GM12864 (cell line): ENCODE results near the gene C6orf58.

Experiments used
- DNase-seq: peaks from one replicate; pipeline ENCODE4 v3.0.0-alpha.2; 2011; ENCODE audit warnings: low read depth
- H3K4me3 ChIP-seq: 2 replicates; pipeline ENCODE4 v1.5.1; 2011; ENCODE audit warnings: mild to moderate bottlenecking, low read depth, low read length, control low read depth
- CTCF ChIP-seq: IDR thresholded peaks from 2 replicates; pipeline ENCODE4 v1.5.1; 2011; ENCODE audit warnings: low read depth, mild to moderate bottlenecking, moderate library complexity, low read length, control low read depth, inconsistent platforms; ENCODE audit errors: missing control alignments

C6orf58 gene

GRCh38 chr6:127618729-127619128 is 41.8 kb downstream of the C6orf58 start:
- H3K4me3 ChIP-seq = no peak overlapping the region
- DNase-seq = no peak
- no peak for TF ChIP-seq CTCF

GRCh38 chr6:127630800-127631199 is 53.8 kb downstream of the C6orf58 start:
- no peak overlapping the region for H3K4me3 ChIP-seq
- no peak for TF ChIP-seq CTCF
- no peak for DNase-seq

- no peak for TF ChIP-seq CTCF
- no peak overlapping the region for H3K4me3 ChIP-seq
- no peak for DNase-seq
Measured at GRCh38 chr6:127634178-127634577, 57.2 kb downstream of the C6orf58 start.

- TF ChIP-seq CTCF = no peak
- no peak overlapping the region for H3K4me3 ChIP-seq
- no peak for DNase-seq
Measured at GRCh38 chr6:127635091-127635490, 58.1 kb downstream of the C6orf58 start.

- DNase-seq = no peak
- TF ChIP-seq CTCF = no peak
- no peak overlapping the region for H3K4me3 ChIP-seq
Measured at GRCh38 chr6:127637830-127638409, 60.9 kb downstream of the C6orf58 start.
